AG04449 (cell line): ENCODE measurements around the gene TPD52L1.

Source experiments
- CTCF ChIA-PET: fragments of 350-600 bp; formaldehyde crosslinking; extraction: SDS; loops from one replicate; lab custom pipeline; 2021; ENCODE audit warnings: antibody characterized with exemption; lab: Yijun Ruan, JAX
- POLR2A ChIA-PET: fragments of 400-600, 350-600 bp; formaldehyde crosslinking; extraction: SDS; loops from one replicate; lab custom pipeline; 2020; ENCODE audit warnings: antibody characterized with exemption, inconsistent platforms; lab: Yijun Ruan, JAX
- DNase-seq: peaks from one replicate; pipeline ENCODE4 v3.0.0-alpha.2; 2010; ENCODE audit warnings: low read depth, low spot score
- H3K4me3 ChIP-seq: 2 replicates; pipeline ENCODE4 v1.5.1; 2011; ENCODE audit warnings: low read depth, mild to moderate bottlenecking, control low read depth, low read length
- CTCF ChIP-seq: IDR thresholded peaks from one replicate; pipeline ENCODE4 v1.5.1; 2011; ENCODE audit warnings: mild to moderate bottlenecking, moderate library complexity, low read length, control low read depth, inconsistent platforms; ENCODE audit not compliant: insufficient read depth; ENCODE audit errors: missing control alignments

The TPD52L1 gene

GRCh38 chr6:125206389-125206788, 52.8 kb downstream of the TPD52L1 start:
- ChIA-PET POLR2A (no interaction called here), CTCF (interaction anchor here (4.8 kb wide), 1 partner anchor 13 kb away, joined by 22 read pairs; no protein-coding TSS in a partner anchor)
- TF ChIP-seq CTCF, result no peak
- H3K4me3 ChIP-seq, result no peak overlapping the region
- no peak for DNase-seq

GRCh38 chr6:125207956-125208355, 54.4 kb downstream of the TPD52L1 start:
- no peak overlapping the region for H3K4me3 ChIP-seq
- ChIA-PET CTCF (interaction anchor here (0.6 to 4.8 kb wide), 3 partner anchors 10 to 240 kb away, joined by 3 to 22 read pairs (median 4); no protein-coding TSS in a partner anchor), POLR2A (no interaction called here)
- no peak for TF ChIP-seq CTCF
- no peak for DNase-seq

GRCh38 chr6:125208625-125209249, 55.2 kb downstream of the TPD52L1 start:
- DNase-seq, result no peak
- TF ChIP-seq CTCF, result no peak
- POLR2A ChIA-PET, result no interaction called here
- CTCF ChIA-PET, result interaction anchor here (0.7 to 4.8 kb wide), 4 partner anchors 11 to 15 kb away, joined by 3 to 22 read pairs (median 4); no protein-coding TSS in a partner anchor
- H3K4me3 ChIP-seq, result no peak overlapping the region

GRCh38 chr6:125210667-125211066, 57.1 kb downstream of the TPD52L1 start:
- H3K4me3 ChIP-seq, result no peak overlapping the region
- ChIA-PET CTCF (interaction anchor here (1.2 to 4.8 kb wide), 2 partner anchors 10 to 17 kb away, joined by 3 to 22 read pairs; no protein-coding TSS in a partner anchor), POLR2A (no interaction called here)
- no peak for DNase-seq
- no peak for TF ChIP-seq CTCF

- ChIA-PET CTCF (interaction anchor here (0.9 to 1.5 kb wide), 2 partner anchors 9 to 11 kb away, joined by 3 to 4 read pairs; no protein-coding TSS in a partner anchor), POLR2A (no interaction called here)
- DNase-seq, result no peak
- no peak for TF ChIP-seq CTCF
- H3K4me3 ChIP-seq, result no peak overlapping the region
These were observed 57.8 kb downstream of the TPD52L1 start for GRCh38 chr6:125211352-125211751.

- TF ChIP-seq CTCF, result no peak
- CTCF ChIA-PET, result interaction anchor here (0.8 to 2.1 kb wide), 5 partner anchors 8 to 20 kb away, joined by 3 to 9 read pairs (median 3); no protein-coding TSS in a partner anchor
- POLR2A ChIA-PET, result no interaction called here
- no peak overlapping the region for H3K4me3 ChIP-seq
- no peak for DNase-seq
These were observed 58.8 kb downstream of the TPD52L1 start for GRCh38 chr6:125212377-125212776.
